RWPE1 (cell line): ENCODE data around the gene SOX12.
"Not testable (repeated sequence)": the region's sequence is repeated elsewhere in the genome, so short reads cannot be mapped to it uniquely, and the experiment has no call there.

ENCODE experiments used
- CTCF ChIA-PET: fragments of 350-600 bp; sonication (Branson Sonifier 250); formaldehyde crosslinking; extraction: SDS; loops from one replicate; lab custom pipeline; 2021; lab: Yijun Ruan, JAX
- POLR2A ChIA-PET: fragments of 400-600 bp; formaldehyde crosslinking; extraction: SDS; loops from one replicate; lab custom pipeline; 2020; ENCODE audit warnings: antibody characterized with exemption; ENCODE audit not compliant: low non-redundant PET; lab: Yijun Ruan, JAX
- DNase-seq: peaks from one replicate; pipeline ENCODE4 v3.0.0; 2012; ENCODE audit warnings: low spot score
- H3K27ac ChIP-seq: fragments of 450-650 bp; 2 replicates; pipeline ENCODE4 v1.5.1; 2017
- CTCF ChIP-seq: fragments of 450-650 bp; conservative IDR thresholded peaks from 2 replicates; pipeline ENCODE4 v1.5.1; 2017; ENCODE audit warnings: low read depth, mild to moderate bottlenecking

SOX12 gene

GRCh38 chr20:370151-370600 lies 44.8 kb downstream of the SOX12 start:
- DNase-seq = no peak
- CTCF ChIA-PET = interaction anchor here (0.6 kb wide), 1 partner anchor 21 kb away, joined by 3 read pairs; no protein-coding TSS in a partner anchor
- no peak for TF ChIP-seq CTCF
- POLR2A ChIA-PET = interaction anchor here (3.6 kb wide), 1 partner anchor 10 kb away, joined by 24 read pairs; the partner anchor contains the start of gene TRIB3
- peak overlapping the region; percentile 65 for H3K27ac ChIP-seq

- TF ChIP-seq CTCF = no peak
- H3K27ac ChIP-seq = peak overlapping the region; percentile 94
- no peak for DNase-seq
- ChIA-PET CTCF (interaction anchor here (0.5 to 1.9 kb wide), 3 partner anchors 8 to 44 kb away, joined by 3 to 10 read pairs (median 3); no protein-coding TSS in a partner anchor), POLR2A (interaction anchor here (1.4 to 3.6 kb wide), 4 partner anchors 9 to 14 kb away, joined by 4 to 24 read pairs (median 6); partner anchors contain the start of gene TRIB3)
Observed at GRCh38 chr20:370977-371754, 45.8 kb downstream of the SOX12 start.

GRCh38 chr20:371755-372542 lies 46.6 kb downstream of the SOX12 start:
- ChIA-PET CTCF (interaction anchor here (0.5 to 1.9 kb wide), 5 partner anchors 9 to 43 kb away, joined by 3 to 10 read pairs (median 3); no protein-coding TSS in a partner anchor), POLR2A (interaction anchor here (0.8 to 3.6 kb wide), 6 partner anchors 8 to 36 kb away, joined by 3 to 24 read pairs (median 4); partner anchors contain the start of gene TRIB3)
- peak; percentile 80 for DNase-seq
- peak overlapping the region; percentile 94 for H3K27ac ChIP-seq
- no peak for TF ChIP-seq CTCF

GRCh38 chr20:372543-373082 lies 47.3 kb downstream of the SOX12 start:
- H3K27ac ChIP-seq = peak overlapping the region; percentile 94
- DNase-seq = not testable (repeated sequence)
- ChIA-PET CTCF (interaction anchor here (0.6 to 1.9 kb wide), 3 partner anchors 10 to 29 kb away, joined by 3 to 10 read pairs (median 5); no protein-coding TSS in a partner anchor), POLR2A (interaction anchor here (0.8 to 3.6 kb wide), 5 partner anchors 8 to 35 kb away, joined by 3 to 24 read pairs (median 4); partner anchors contain the start of gene TRIB3)

GRCh38 chr20:373171-373890 lies 48.0 kb downstream of the SOX12 start:
- H3K27ac ChIP-seq = peak overlapping the region; percentile 94
- no peak for TF ChIP-seq CTCF
- ChIA-PET POLR2A (interaction anchor here (1.4 kb wide), 1 partner anchor 34 kb away, joined by 4 read pairs; no protein-coding TSS in a partner anchor), CTCF (no interaction called here)
- peak; percentile 71 for DNase-seq

GRCh38 chr20:375265-375889 lies 50.0 kb downstream of the SOX12 start:
- ChIA-PET CTCF (interaction anchor here (0.8 kb wide), 1 partner anchor 13 kb away, joined by 4 read pairs; no protein-coding TSS in a partner anchor), POLR2A (no interaction called here)
- H3K27ac ChIP-seq = peak overlapping the region; percentile 94
- no peak for TF ChIP-seq CTCF
- no peak for DNase-seq
